Left kidney (tissue), 2 donors: Measurements from ENCODE around the gene ATG7. TPM values are rescaled to one million over a fixed set of nuclear protein-coding genes. Genes with fewer than 3 reads are reported as not detected.

Experiments
- DNase-seq: peaks from one replicate; pipeline ENCODE4 v3.0.0-alpha.2; 2013
- polyA plus RNA-seq: library from polyadenylated mRNA; unstranded; fragments of 120-200 nt; gene quantifications from one replicate; pipeline ENCODE4 v1.2.1, GENCODE V29; 2013; ENCODE audit not compliant: insufficient read length

ATG7 gene
- polyA plus RNA-seq, 1 donor: 27.8 TPM

- DNase-seq: no peak
Observed at GRCh38 chr3:11553436-11554235, 281.4 kb downstream of the ATG7 start.

GRCh38 chr3:11554236-11554610 is 282.0 kb downstream of the ATG7 start:
- no peak for DNase-seq

DNA sequence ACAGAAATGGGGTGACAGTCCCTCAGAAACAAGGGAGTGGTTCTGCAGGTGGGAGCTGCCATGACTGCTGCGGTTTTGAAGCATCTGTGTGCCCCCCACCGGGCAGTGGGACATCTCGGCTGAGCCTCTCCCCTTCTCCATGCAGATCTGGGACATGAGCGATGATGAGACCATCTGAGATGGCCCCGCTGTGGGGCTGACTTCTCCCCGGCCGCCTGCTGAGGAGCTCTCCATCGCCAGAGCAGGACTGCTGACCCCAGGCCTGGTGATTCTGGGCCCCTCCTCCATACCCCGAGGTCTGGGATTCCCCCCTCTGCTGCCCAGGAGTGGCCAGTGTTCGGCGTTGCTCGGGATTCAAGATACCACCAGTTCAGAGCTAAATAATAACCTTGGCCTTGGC is 282.5 kb downstream of the ATG7 start:
- DNase-seq: no peak

DNA sequence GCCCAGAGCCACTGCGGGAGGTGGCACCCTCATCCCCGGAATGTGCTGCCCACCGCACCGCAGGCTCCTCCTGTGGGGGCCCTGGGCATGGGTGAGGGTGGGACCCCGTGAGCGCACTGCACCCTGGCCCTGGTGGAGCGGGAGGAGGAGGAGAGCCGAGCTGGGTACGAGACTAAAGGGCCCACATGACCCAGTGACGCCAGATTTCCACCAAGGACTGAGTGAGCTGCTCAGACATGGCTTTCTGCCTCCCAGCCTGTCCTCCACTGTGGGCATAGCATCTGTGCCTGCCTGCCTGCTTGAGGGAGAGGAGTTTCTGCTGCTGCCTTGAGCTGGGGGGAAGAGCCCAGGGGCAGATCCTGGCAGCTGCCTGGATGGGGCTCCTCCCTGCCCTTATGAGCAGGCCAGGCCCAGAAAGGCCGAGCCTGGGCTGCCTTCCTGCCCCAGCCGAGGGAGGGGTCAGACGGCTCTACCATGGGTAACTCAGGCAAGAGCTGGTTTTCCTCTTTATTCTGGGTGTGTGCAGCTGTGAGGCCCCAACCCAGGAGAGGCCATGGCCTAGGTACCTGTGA is 283.1 kb downstream of the ATG7 start:
- no peak for DNase-seq

DNA sequence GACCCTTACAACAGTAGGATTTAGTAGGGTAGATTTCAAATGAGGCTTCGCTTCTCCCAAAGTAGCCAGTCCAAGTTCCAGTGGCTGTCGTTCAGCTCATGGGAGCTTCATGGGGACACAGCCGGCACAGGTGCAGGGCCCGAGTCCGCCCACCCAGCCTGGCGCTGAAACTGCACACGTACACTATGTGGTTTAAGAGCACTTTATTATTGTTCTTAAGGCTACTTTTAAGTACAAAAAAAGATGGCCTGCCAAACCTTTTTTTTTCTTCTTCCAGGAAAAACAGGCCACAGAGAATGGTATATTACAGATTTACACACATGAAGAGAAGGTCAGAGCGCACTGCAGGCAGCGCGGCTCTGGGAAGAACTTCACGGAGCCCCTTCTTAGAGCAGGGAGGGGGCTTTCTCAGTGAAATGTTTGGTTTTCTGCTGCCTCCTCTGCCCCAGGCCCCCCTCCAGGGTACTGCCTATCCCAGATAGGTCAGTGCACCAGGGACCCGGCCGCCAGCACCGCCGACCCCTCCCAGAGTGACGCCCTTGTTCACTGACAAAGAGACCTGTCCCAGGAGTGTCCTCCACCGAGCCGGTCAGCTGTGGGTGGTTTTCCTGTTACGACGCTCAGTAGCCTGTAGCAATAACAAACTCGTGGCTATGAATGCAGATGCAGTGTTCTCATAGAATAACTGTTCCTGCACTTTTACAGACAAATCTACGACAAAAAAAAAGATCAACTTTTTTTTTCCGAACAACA is 283.9 kb downstream of the ATG7 start:
- DNase-seq: no peak

- DNase-seq: no peak
Observed at GRCh38 chr3:11556851-11557644, 284.9 kb downstream of the ATG7 start.

DNA sequence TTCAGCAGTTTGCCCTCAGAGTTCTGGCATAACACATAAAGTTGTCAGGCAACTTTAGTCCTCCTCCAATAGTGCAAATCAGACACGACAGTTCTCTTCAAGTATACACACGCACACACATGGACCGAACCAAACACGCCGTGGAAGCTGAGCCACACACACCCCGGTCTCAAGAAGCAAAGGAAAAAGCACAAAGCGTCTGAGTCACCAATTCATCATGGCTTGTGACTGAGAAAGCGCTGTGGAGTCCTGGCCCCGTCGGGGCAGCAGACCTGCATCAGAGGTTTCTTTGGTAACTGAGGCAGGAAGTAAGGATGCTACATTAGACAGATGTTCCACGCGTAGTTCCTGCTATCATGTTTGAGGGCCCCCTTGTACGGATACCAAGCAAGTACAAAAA is 285.8 kb downstream of the ATG7 start:
- DNase-seq: no peak

GRCh38 chr3:11558411-11558903 is 286.3 kb downstream of the ATG7 start:
- DNase-seq: no peak

DNA sequence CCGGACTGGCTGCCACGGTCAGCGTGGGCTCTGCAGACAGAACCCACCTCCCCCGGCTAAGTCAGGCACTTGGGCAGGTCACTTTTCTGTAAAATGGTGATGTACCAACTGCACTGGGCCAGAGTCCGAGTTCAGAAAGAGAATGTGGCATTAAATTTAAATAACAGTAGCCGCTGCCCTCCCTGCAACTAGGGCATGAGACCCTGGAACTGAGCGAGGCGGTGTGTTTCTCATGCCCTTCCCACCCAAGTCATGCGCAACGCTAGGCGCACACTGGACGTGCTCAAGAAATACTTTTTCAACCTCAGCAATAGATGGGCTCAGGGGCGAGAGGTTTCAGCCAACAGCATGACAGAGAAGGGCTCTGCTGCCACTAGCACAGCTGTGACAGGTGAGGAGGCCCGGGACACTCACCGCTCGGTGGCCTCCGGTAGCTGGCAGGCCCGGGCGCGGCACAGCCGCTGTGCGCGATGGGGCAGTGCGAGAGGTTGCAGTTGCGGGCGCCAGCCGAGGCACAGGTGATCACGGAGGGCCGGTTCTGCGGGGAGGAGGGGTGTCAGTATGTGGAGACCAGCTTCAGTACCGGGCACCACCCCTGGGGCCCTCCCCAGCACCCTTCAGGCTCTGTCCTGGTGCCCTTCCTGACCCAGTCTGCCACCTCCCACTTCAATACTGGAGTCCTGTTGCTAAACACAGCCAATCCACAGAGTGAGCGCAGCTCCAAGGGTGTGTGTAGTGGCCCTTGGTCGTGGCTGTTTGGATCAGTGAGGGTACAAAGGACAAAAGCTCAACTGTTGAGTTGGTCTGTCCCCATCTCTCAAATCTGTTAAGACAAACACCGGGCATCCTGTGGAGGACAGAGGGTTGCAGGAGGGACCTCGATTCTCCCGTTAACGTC is 287.0 kb downstream of the ATG7 start:
- no peak for DNase-seq

GRCh38 chr3:11559816-11560633 is 287.8 kb downstream of the ATG7 start:
- DNase-seq: no peak

DNA sequence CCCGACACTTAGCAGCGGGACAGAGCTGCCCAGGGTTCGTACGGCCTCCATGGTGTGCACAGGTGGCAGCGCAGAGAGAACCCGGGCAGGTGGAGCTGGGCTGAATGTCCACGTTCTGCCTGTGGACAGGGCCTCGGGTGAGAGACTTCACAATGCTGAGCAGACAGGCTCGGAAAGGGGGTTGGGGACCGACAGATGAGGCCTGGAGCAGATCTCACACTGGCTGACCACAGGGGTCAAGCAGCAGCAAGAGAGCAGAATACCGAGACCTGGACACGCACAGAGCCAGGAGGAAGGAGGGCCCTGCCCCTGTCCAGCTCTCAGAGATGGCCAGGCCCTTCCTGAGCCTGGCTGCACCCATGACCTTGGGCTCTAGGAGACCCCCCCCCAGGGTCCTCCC is 288.5 kb downstream of the ATG7 start:
- no peak for DNase-seq

DNA sequence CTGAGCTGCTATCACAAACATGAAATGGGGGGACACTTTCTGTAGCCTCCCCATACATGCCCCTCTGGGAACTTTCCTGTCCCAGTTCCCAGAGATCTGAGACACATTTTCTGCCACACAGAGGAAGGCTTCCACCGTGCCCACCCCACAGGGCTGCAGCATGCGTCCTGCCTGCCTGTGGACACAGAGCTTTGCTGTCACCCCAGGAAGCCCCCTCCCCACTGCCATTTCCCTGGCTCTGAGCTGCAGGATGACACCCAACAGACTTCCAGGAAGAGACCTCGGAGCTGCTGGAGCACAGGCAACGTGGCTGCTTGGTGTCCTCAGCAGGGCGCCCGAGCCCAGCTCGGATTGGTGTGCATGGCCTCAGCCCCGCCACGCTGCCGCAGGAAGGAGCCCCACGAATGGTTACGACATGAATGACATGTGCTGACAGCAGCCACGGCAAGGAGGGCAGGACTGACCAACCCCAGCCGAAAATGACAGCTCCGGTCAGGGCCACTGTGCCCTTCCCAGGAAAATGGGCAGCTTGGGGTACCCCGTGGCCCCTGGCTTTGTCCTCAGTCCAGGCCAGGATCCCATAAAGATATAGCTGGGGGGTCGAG is 290.2 kb downstream of the ATG7 start:
- DNase-seq: no peak

DNA sequence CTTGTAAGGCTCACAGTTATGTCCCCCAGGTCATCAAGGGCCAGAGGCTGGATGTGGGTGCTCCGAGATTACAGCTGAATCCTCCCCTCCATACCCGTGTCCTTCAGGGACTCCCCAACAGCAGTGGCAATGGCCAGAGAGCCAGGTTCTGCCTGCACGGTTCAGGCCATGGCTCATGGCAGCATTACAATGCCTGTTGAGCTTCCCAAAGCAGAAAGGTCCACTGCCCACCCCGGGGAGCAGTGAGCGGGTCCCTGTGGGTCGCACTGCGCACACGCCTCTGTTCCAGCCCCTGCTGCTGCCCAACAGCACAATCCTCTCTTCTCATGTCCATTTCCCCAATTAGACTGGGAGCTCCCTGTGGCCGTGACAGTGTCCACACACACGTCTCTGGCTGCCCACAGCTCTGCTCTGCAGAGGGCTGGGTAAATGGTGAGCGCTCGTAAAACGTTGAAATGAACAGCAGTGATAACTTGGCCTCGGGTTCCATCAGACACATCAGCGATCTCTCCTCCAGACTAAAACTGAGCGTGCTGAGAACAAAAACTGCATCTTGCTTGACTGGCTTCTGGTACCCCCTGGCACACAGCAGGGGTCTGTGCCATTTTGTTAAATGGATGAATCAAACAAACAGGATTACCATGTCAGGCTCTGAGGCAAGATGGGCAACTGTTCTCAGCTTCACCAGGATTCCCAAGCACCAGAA is 291.1 kb downstream of the ATG7 start:
- DNase-seq: no peak

GRCh38 chr3:11563865-11564185 is 291.6 kb downstream of the ATG7 start:
- DNase-seq: no peak

DNA sequence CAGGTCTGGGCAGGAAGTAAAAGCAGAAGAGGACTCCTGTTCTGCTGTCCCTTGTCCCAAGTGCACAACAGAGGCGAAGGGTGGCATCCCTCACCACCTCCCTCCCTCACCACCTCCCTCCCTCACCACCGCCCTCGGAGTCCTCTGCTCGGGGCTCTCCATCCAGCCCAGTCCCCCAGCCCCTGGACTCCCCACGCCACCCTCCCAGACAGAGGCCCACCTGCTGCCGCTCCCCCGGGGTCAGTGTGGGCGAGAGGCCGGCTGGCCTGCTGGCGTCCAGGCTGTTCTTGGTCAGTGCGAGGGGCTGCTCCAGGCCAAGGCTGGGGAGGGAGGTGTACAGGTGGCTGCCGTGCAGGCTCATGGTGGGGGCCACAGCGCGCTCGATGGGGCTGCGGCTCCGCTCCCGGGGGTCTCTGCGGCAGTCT is 292.4 kb downstream of the ATG7 start:
- DNase-seq: no peak

- no peak for DNase-seq
Observed at GRCh38 chr3:11565072-11565471, 292.9 kb downstream of the ATG7 start.

DNA sequence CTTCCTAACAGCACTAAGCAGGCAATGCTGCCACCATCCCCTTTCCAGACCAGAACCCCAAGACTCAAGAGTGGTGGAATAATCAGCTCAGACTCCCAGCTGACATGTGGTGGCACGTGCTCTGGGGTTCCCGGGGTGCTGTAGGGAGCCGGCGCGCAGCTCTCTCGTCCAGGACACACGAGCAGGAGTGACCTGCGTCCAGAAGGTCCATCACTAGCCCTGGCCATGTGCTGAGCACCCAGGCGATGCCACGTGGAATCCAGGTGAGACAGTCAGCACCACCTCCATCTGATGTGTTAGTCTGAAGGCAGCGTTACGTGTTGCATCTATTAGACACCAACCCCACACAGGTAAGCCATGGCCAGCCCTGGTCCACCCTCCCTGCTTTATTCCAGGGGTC is 293.3 kb downstream of the ATG7 start:
- DNase-seq: no peak

- no peak for DNase-seq
Observed at GRCh38 chr3:11565932-11566331, 293.7 kb downstream of the ATG7 start.

GRCh38 chr3:11566478-11566877 is 294.3 kb downstream of the ATG7 start:
- no peak for DNase-seq
